ENCODE results near the gene RIOK3.
"Not testable (repeated sequence)": the region's sequence is repeated elsewhere in the genome, so short reads cannot be mapped to it uniquely, and the experiment has no call there.

Gene RIOK3

DNA sequence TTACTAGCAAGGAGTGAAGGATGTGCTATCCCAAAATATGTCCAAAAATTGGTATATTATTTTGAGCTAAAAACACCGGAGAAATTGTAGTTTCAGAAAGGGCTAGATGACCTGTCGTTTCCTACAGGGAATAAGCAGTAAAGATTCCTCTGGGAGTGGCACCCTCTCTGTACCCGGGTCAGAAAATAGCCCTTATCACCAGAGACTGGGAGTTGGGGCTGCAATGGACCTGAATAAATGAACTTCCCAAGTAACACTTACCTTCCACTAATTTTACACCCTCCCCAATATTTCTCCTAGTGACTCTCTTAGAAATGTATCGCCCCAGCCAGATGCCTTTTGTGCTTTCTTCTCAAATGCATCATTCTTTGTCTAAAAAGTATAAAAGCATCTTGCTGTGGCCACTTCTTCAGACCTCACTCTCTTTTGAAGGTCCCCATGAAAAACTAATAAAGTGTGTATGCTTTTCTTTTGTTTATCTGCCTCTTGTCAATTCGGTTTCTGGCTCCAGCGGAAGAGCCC, 49.5 kb downstream of the RIOK3 start:
- TF ChIP-seq, protein P1, sequence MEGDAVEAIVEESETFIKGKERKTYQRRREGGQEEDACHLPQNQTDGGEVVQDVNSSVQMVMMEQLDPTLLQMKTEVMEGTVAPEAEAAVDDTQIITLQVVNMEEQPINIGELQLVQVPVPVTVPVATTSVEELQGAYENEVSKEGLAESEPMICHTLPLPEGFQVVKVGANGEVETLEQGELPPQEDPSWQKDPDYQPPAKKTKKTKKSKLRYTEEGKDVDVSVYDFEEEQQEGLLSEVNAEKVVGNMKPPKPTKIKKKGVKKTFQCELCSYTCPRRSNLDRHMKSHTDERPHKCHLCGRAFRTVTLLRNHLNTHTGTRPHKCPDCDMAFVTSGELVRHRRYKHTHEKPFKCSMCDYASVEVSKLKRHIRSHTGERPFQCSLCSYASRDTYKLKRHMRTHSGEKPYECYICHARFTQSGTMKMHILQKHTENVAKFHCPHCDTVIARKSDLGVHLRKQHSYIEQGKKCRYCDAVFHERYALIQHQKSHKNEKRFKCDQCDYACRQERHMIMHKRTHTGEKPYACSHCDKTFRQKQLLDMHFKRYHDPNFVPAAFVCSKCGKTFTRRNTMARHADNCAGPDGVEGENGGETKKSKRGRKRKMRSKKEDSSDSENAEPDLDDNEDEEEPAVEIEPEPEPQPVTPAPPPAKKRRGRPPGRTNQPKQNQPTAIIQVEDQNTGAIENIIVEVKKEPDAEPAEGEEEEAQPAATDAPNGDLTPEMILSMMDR (IDR thresholded peaks at IDR 0.05; ENCODE audit: control insufficient read depth, insufficient read depth, low read depth, low read length, missing control alignments): no peak
- H3K4me3 ChIP-seq (ENCODE audit: control insufficient read depth, low read depth, low read length): peak overlapping the region; percentile 71
- no peak for DNase-seq (ENCODE audit: low read depth)

DNA sequence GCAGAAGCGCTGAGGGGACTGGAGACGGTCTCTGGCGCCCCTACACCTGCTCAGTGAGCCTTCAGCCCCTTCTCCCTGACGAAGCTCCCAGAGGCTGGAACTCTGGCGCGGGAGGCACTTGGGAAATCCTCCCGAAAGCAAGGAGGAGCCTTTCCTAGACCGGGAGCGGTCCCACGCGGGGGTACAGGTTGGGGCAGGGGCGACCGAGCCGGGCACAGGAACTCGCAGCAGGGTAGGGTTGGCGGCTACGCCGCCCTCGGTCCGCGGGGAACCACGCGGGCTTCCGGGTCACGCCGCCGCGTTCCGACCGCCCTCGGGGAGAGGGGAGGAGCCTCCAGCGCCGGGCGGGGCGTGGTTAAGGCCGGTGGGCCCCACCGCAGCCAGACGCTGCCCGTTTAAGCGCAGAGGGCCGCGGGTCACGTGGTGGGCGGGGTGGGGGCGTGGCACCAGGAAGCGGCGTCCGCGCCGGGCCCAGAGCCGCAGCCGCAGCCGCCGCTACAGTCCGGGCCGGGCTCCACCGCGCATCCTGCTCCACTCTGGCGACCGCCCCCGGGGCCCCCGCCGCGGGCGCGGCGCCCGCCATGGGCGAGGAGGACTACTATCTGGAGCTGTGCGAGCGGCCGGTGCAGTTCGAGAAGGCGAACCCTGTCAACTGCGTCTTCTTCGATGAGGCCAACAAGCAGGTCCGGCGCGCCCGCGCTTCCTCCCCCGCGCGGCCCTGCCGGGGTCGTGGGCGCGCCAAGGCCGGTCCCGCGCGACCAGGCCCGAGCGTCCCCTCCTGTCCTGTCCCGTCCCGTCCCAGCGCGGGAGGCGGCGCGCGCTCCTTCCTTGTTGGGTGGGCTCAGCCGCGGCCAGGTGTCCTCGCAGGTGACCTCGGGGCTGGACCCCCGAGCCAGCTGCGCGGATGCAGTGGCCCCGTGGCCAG, 50.2 kb downstream of the RIOK3 start, which contains the start of gene RMC1:
Gene RMC1 (plus strand): TSS at position 474 of the 925 bp plus-strand sequence. CDS start 108 bp downstream, at position 582.
- peak; percentile 56 for DNase-seq (ENCODE audit: low read depth)
- peak within 1 kb of the TSS; percentile 71 for H3K4me3 ChIP-seq (ENCODE audit: control insufficient read depth, low read depth, low read length)
- TF ChIP-seq, protein P1 (IDR thresholded peaks at IDR 0.05; ENCODE audit: control insufficient read depth, insufficient read depth, low read depth, low read length, missing control alignments): no peak

DNA sequence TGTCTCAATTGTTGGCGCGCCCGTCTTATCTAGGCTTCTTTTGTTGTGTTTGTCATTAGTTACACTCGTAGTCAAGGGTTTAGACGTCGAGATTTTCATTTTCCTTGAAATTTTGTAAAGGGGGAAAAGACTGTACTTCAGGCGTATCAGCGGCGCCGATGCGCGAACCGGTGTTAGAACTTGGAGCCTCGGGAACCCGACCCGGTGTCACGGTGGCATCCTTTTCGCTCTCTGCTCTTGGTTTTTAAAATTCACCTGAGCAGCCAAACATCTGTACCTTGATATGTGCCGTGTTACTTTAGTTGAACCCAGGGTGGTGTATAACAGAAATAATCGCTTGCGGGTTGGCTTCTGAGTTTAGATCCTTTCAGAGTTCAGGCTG, 50.9 kb downstream of the RIOK3 start:
- H3K4me3 ChIP-seq (ENCODE audit: control insufficient read depth, low read depth, low read length): peak overlapping the region; percentile 68
- TF ChIP-seq, protein P1 (IDR thresholded peaks at IDR 0.05; ENCODE audit: control insufficient read depth, insufficient read depth, low read depth, low read length, missing control alignments): no peak
- no peak for DNase-seq (ENCODE audit: low read depth)

DNA sequence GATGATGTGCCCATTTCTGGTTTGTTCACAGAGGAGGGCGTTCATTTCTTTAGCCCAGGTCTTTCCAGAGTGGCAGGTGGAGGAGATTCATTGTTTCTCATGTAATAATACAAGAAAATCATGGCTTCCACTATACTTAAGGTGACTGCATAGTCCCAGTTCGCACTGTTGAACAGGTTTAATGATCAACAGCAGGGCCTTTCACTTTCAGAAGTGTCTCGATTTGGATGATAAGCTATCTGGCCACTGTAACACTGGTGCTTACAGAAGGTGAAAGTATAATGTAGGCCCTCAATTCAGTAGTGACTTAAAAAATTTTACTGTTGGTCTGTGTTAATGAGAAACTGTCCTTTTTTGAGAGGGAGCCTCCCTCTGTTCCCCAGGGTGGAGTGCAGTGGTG, 51.6 kb downstream of the RIOK3 start:
- H3K4me3 ChIP-seq (ENCODE audit: control insufficient read depth, low read depth, low read length): no peak overlapping the region
- no peak for DNase-seq (ENCODE audit: low read depth)
- TF ChIP-seq, protein P1 (IDR thresholded peaks at IDR 0.05; ENCODE audit: control insufficient read depth, insufficient read depth, low read depth, low read length, missing control alignments): no peak

DNA sequence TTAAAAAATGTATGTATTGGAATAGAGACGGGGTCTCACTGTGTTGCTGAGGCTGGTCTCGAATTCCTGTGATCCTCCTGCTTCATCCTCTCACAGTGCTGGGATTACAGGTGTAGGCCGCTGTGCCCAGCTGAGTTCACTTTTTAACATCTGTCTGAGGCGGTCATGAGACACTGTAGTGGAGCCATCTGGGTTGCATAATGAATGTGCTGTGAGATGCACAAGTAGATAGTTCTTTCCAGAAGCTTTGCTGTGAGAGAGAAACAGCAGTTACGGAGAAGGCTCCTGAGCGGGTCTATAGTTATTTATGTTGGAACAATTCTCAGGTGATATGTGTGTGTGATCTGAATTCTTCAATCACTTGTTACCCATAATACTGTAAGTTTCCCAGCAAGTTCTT, 53.3 kb downstream of the RIOK3 start:
- DNase-seq (ENCODE audit: low read depth): no peak
- no peak overlapping the region for H3K4me3 ChIP-seq (ENCODE audit: control insufficient read depth, low read depth, low read length)
- TF ChIP-seq, protein P1 (IDR thresholded peaks at IDR 0.05; ENCODE audit: control insufficient read depth, insufficient read depth, low read depth, low read length, missing control alignments): no peak

DNA sequence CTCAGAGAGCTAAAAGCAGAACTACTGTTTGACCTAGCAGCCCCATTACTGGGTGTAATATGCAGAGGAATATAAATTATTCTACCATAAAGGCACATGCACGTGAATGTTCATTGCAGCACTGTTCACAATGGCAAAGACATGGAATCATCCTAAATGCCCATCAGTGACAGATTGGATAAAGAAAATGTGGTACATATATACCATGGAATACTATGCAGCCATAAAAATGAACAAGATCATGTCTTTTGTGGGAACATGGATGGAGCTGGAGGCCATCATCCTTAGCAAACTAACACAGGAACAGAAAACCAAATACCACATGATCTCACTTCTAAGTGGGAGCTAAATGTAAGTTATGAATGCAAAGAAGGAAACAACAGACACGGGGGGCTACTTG, 57.8 kb downstream of the RIOK3 start:
- DNase-seq (ENCODE audit: low read depth); H3K4me3 ChIP-seq (ENCODE audit: control insufficient read depth, low read depth, low read length): not testable (repeated sequence)

DNA sequence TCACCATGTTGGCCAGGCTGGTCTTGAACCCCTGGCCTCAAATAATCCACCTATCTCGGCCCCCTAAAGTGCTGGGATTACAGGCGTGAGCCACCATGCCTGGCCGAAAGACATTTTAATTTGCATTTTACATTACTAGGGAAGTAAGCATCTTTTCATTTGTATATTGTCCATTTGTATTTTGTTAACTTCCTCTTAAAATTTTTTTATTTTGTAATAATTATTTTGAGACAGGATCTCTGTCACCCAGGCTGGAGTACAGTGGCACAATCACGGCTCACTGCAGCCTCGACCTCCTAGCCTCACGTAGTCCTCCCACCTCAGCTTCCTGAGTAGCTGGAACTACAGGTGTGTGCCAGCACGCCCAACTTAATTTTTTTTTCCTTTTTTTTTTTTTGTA, 59.1 kb downstream of the RIOK3 start:
- not testable (repeated sequence) for DNase-seq (ENCODE audit: low read depth)

More for the DNA sequence above, 59.1 kb downstream of the RIOK3 start:
- not testable (repeated sequence) for H3K4me3 ChIP-seq (ENCODE audit: control insufficient read depth, low read depth, low read length)

All from AG09309 (cell line).